ENCODE measurements around the gene TPT1. TPM values are rescaled to one million over a fixed set of nuclear protein-coding genes. Genes with fewer than 3 reads are reported as not detected.

The TPT1 gene
- total and polyA plus RNA-seq, 7 donors, result 7,807 to 19,074 (median 12,417) TPM

- TF ChIP-seq CTCF (IDR thresholded peaks at IDR 0.05), result no peak
- no peak for DNase-seq
- H3K4me1 ChIP-seq, result peaks cover 26% of the 10 kb centered on the region
- no peak overlapping the region for H3K27ac ChIP-seq
- no peaks in the 10 kb centered on the region for H3K9me3 ChIP-seq
- intact Hi-C loops (cut with DNase I), result loop anchor here in 1 of 2 donors (5.0 kb wide), 1 partner anchor 117 kb away; no protein-coding TSS in a partner anchor
- no peak overlapping the region for H3K4me3 ChIP-seq
- 76 to 91% (median 84%) methylated on average over 3 of the region's 3 CpGs for WGBS, 3 donors
- no peak for ATAC-seq
- H3K36me3 ChIP-seq (ENCODE audit: insufficient read depth in 1 of 2, low read depth in 1 of 2), result no peaks in the 10 kb centered on the region
- no peaks in the 10 kb centered on the region for H3K27me3 ChIP-seq (ENCODE audit: insufficient read depth in 3 of 3, low read length in 2 of 3)
These were observed 33.9 kb upstream of the TPT1 start for GRCh38 chr13:45374917-45375316.

- intact Hi-C loops (cut with DNase I), result loop anchor here in 1 of 2 donors (5.0 kb wide), 1 partner anchor 119 kb away; no protein-coding TSS in a partner anchor
- DNase-seq (no peak), ATAC-seq (peak in 2 of 4 donors; percentile 44 to 59)
- H3K9me3 ChIP-seq, result no peaks in the 10 kb centered on the region
- no peak for TF ChIP-seq CTCF (IDR thresholded peaks at IDR 0.05)
- WGBS, 3 donors, result 19 to 33% (median 26%) methylated on average over 5 of the region's 5 CpGs
- no peak overlapping the region for H3K4me3 ChIP-seq
- H3K27me3 ChIP-seq (ENCODE audit: insufficient read depth in 3 of 3, low read length in 2 of 3), result no peaks in the 10 kb centered on the region
- peaks cover 37% of the 10 kb centered on the region for H3K4me1 ChIP-seq
- H3K36me3 ChIP-seq (ENCODE audit: insufficient read depth in 1 of 2, low read depth in 1 of 2), result no peaks in the 10 kb centered on the region
- H3K27ac ChIP-seq, result peak overlapping the region; percentile 54
These were observed 32.2 kb upstream of the TPT1 start for GRCh38 chr13:45373162-45373547.

GRCh38 chr13:45372189-45373161 is 31.5 kb upstream of the TPT1 start:
- no peak overlapping the region for H3K4me3 ChIP-seq
- H3K9me3 ChIP-seq, result no peaks in the 10 kb centered on the region
- 54 to 67% (median 55%) methylated on average over 24 of the region's 24 CpGs for WGBS, 3 donors
- no peaks in the 10 kb centered on the region for H3K27me3 ChIP-seq (ENCODE audit: insufficient read depth in 3 of 3, low read length in 2 of 3)
- no peaks in the 10 kb centered on the region for H3K36me3 ChIP-seq (ENCODE audit: insufficient read depth in 1 of 2, low read depth in 1 of 2)
- ATAC-seq (peak; percentile 26 to 45 (median 34)), DNase-seq (no peak)
- peaks cover 44% of the 10 kb centered on the region for H3K4me1 ChIP-seq
- intact Hi-C loops (cut with DNase I), result loop anchor here in 1 of 2 donors (5.0 kb wide), 1 partner anchor 120 kb away; no protein-coding TSS in a partner anchor
- no peak for TF ChIP-seq CTCF (IDR thresholded peaks at IDR 0.05)
- H3K27ac ChIP-seq, result peak overlapping the region; percentile 54

GRCh38 chr13:45370922-45371406 is 30.0 kb upstream of the TPT1 start:
- H3K4me1 ChIP-seq, result peaks cover 47% of the 10 kb centered on the region
- H3K9me3 ChIP-seq, result no peaks in the 10 kb centered on the region
- peak overlapping the region; percentile 49 for H3K4me3 ChIP-seq
- intact Hi-C loops (cut with DNase I), result loop anchor here (2.0 to 5.0 kb wide), 2 partner anchors 94 to 121 kb away; partner anchors contain the start of gene COG3 (in 1 of the 2)
- peak; percentile 76 to 85 (median 78) for ATAC-seq
- H3K27ac ChIP-seq, result peak overlapping the region; percentile 54
- H3K27me3 ChIP-seq (ENCODE audit: insufficient read depth in 3 of 3, low read length in 2 of 3), result no peaks in the 10 kb centered on the region
- TF ChIP-seq CTCF (IDR thresholded peaks at IDR 0.05), result peak; percentile 99
- DNase-seq, result peak; percentile 80 to 87
- 12 to 16% (median 14%) methylated on average over 30 of the region's 30 CpGs for WGBS, 3 donors
- no peaks in the 10 kb centered on the region for H3K36me3 ChIP-seq (ENCODE audit: insufficient read depth in 1 of 2, low read depth in 1 of 2)

Data from psoas muscle (tissue), 8 donors.